ENCODE results near the gene GPR160.

GPR160 gene

GRCh38 chr3:170075441-170076091 lies 37.8 kb downstream of the GPR160 start:
- no peak for DNase-seq

GRCh38 chr3:170076715-170077238 lies 39.0 kb downstream of the GPR160 start:
- DNase-seq: no peak

- no peak for DNase-seq
These were observed 39.6 kb downstream of the GPR160 start for GRCh38 chr3:170077361-170077760.

- DNase-seq: no peak
These were observed 41.0 kb downstream of the GPR160 start for GRCh38 chr3:170078620-170079281.

- DNase-seq: no peak
These were observed 41.9 kb downstream of the GPR160 start for GRCh38 chr3:170079536-170080165.

GRCh38 chr3:170080605-170081004 lies 42.8 kb downstream of the GPR160 start:
- no peak for DNase-seq

- DNase-seq: no peak
These were observed 43.4 kb downstream of the GPR160 start for GRCh38 chr3:170081079-170081741.

GRCh38 chr3:170083343-170083742 lies 45.5 kb downstream of the GPR160 start:
- DNase-seq: no peak

- DNase-seq: no peak
These were observed 47.6 kb downstream of the GPR160 start for GRCh38 chr3:170085396-170085795.

GRCh38 chr3:170089862-170090600 lies 52.2 kb downstream of the GPR160 start:
- DNase-seq: no peak

- DNase-seq: no peak
These were observed 52.8 kb downstream of the GPR160 start for GRCh38 chr3:170090601-170090981.

GRCh38 chr3:170092907-170093306 lies 55.1 kb downstream of the GPR160 start:
- no peak for DNase-seq

GRCh38 chr3:170095771-170096170 lies 58.0 kb downstream of the GPR160 start:
- DNase-seq: no peak

GRCh38 chr3:170096342-170096741 lies 58.5 kb downstream of the GPR160 start:
- no peak for DNase-seq

- no peak for DNase-seq
These were observed 61.0 kb downstream of the GPR160 start for GRCh38 chr3:170098753-170099152.

GRCh38 chr3:170100944-170101343 lies 63.1 kb downstream of the GPR160 start:
- no peak for DNase-seq

GRCh38 chr3:170102431-170102830 lies 64.6 kb downstream of the GPR160 start:
- no peak for DNase-seq

GRCh38 chr3:170107941-170108340 lies 70.1 kb downstream of the GPR160 start:
- DNase-seq: no peak

- no peak for DNase-seq
These were observed 71.2 kb downstream of the GPR160 start for GRCh38 chr3:170108955-170109354.

GRCh38 chr3:170109579-170110293 lies 71.9 kb downstream of the GPR160 start:
- no peak for DNase-seq

GRCh38 chr3:170111147-170111771 lies 73.5 kb downstream of the GPR160 start:
- DNase-seq: no peak
